ENCODE measurements around the gene CHST2.
"Not testable (repeated sequence)": the region's sequence is repeated elsewhere in the genome, so short reads cannot be mapped to it uniquely, and the experiment has no call there.

The CHST2 gene, protein sequence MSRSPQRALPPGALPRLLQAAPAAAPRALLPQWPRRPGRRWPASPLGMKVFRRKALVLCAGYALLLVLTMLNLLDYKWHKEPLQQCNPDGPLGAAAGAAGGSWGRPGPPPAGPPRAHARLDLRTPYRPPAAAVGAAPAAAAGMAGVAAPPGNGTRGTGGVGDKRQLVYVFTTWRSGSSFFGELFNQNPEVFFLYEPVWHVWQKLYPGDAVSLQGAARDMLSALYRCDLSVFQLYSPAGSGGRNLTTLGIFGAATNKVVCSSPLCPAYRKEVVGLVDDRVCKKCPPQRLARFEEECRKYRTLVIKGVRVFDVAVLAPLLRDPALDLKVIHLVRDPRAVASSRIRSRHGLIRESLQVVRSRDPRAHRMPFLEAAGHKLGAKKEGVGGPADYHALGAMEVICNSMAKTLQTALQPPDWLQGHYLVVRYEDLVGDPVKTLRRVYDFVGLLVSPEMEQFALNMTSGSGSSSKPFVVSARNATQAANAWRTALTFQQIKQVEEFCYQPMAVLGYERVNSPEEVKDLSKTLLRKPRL

DNA sequence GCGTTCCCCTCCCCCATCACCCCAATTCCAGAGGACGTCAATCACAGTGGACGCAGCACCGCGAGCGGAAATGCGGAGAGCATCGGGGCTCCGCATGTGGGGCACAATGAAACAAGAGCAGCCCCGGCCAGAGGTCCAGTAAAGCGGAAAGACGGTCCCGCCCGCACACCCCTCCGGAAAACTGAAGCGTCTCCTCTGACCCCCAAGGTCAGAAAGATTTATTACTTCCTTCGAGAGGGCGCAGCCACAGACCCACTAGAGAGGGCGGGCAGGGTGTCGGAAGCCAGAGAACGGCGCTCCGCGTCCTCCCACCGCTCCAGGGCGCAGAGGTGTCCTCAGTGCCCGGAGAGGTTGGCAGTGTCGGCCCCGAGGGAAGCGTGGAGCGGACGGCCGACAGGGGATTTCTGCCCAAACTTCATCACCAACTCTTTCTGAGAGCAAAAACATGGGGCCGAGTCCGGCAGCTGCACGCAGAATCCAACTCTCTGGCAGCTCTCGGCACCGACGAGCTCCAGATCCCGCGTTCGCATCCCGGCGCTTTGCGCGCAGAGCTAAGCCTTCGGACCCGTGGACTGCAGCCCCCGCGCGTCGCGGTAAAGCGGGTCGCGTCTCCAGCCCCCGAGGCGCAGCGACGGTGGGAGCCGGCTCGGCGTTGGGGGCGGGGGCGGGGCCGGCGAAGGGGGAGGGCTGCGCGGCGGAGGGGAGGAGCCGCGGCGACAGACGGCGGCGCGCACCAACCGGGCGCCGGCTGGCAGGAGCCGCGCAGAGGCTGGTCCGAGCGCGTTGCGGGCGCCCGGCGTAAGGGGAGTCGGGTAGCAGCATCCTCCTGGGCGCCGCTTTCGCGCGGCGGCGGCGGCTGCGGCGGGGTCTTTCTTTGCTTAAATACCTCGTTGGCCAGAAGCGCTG is at the start of gene CHST2:
Gene CHST2 (plus strand): TSS at position 763 of the 906 bp plus-strand sequence. CDS start 1,046 bp downstream, outside the sequence.
- DNase-seq (ENCODE audit: low spot score) = peak; percentile 80

DNA sequence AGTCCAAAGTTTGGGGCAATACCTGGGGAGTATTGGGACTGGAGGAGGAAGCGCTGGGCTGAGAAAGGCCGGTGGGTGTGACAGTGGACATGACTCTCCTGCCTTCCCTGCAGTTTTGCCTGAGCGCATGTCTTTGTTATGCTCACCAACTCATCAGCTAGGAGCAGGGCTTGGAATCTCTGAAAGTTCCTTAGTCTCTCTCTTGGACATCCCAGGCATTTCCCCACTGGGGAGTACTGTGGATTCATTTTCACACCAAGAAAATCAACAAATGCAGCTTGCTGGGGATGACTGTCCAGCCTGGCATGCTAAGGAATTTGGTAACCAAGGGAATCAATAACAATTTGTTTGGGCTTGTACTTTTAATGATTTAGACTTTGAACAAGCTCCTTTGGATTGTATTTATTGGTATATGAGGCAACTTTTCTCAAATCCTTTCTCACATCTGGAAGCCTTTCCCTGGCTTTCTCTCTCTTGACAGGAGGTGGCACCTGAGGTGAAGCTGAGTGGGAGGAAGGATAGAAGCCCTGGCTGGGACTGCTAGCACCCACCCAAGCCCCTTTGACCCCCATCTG is 48.5 kb upstream of the CHST2 start:
- DNase-seq (ENCODE audit: low spot score) = no peak

GRCh38 chr3:143071776-143072175 is 47.8 kb upstream of the CHST2 start:
- no peak for DNase-seq (ENCODE audit: low spot score)

DNA sequence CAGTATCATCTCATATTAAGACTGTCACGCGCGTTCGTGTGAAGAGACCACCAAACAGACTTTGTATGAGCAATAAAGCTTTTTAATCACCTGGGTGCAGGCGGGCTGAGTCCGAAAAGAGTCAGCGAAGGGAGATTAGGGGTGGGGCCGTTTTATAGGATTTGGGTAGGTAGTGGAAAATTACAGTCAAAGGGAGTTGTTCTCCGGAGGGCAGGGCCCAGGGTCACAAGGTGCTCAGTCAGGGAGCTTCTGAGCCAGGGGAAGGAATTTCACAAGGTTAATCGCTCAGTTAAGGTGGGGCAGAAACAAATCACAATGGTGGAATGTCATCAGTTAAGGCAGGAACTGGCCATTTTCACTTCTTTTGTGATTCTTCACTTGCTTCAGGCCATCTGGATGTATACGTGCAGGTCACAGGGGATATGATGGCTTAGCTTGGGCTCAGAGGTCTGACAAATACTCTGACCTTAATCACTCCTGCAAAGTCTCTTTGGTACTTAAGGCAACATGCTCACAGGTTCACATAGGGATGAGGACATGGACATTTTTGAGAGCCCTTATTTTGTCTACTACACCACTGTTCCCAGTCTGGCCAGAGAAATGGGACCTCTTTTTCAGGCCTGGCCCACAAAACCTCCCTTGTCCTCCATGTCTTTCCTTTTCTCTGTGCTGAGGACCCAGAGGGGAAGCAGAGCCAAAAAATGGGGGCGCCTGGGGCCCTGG is 47.1 kb upstream of the CHST2 start:
- DNase-seq (ENCODE audit: low spot score) = not testable (repeated sequence)

- not testable (repeated sequence) for DNase-seq (ENCODE audit: low spot score)
These were observed 46.0 kb upstream of the CHST2 start for GRCh38 chr3:143073541-143073940.

DNA sequence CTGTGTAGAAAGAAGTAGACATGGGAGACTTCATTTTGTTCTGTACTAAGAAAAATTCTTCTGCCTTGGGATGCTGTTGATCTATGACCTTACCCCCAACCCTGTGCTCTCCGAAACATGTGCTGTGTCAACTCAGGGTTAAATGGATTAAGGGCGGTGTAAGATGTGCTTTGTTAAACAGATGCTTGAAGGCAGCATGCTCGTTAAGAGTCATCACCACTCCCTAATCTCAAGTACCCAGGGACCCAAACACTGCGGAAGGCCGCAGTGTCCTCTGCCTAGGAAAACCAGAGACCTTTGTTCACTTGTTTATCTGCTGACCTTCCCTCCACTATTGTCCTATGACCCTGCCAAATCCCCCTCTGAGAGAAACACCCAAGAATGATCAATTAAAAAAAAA is 45.6 kb upstream of the CHST2 start:
- DNase-seq (ENCODE audit: low spot score) = not testable (repeated sequence)

- no peak for DNase-seq (ENCODE audit: low spot score)
These were observed 40.7 kb upstream of the CHST2 start for GRCh38 chr3:143078883-143079282.

DNA sequence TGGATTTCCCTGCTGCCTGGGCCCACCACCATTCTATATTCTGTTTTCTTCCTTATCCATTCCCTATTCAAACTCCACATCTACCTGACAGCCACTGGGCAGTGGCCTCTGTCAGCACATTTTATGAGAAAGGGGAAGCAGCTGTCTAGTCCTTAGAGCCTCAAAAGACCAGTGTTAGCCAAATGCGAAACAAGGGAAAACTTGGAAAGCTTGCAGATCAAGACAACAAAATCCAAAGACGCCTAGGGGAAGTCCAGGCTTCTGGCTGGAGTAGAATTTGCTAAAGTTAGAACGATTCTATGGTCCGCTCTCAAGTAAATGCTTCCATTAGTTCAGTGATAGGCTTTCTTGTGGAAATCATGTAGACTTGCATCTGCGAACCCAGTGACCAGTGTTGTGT is 39.4 kb upstream of the CHST2 start:
- DNase-seq (ENCODE audit: low spot score) = no peak

DNA sequence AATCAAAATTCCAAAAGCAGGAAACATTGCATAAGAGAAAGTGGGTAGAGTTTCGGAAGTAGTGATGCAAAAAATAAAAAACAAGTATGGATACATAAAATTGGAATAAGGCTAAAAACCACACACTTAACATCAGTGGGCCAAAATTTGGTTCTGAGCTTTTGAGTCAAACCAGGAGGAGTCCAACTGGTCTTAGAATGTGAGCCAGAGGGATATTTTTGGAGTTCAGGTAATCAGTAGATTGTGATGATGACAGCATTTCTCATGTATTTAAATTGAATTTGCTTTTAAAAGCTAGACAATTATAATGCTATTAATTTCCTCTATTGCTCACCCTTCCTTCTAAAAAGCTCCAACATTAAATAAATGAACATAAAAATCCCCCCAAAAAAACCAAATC is 38.2 kb upstream of the CHST2 start:
- no peak for DNase-seq (ENCODE audit: low spot score)

DNA sequence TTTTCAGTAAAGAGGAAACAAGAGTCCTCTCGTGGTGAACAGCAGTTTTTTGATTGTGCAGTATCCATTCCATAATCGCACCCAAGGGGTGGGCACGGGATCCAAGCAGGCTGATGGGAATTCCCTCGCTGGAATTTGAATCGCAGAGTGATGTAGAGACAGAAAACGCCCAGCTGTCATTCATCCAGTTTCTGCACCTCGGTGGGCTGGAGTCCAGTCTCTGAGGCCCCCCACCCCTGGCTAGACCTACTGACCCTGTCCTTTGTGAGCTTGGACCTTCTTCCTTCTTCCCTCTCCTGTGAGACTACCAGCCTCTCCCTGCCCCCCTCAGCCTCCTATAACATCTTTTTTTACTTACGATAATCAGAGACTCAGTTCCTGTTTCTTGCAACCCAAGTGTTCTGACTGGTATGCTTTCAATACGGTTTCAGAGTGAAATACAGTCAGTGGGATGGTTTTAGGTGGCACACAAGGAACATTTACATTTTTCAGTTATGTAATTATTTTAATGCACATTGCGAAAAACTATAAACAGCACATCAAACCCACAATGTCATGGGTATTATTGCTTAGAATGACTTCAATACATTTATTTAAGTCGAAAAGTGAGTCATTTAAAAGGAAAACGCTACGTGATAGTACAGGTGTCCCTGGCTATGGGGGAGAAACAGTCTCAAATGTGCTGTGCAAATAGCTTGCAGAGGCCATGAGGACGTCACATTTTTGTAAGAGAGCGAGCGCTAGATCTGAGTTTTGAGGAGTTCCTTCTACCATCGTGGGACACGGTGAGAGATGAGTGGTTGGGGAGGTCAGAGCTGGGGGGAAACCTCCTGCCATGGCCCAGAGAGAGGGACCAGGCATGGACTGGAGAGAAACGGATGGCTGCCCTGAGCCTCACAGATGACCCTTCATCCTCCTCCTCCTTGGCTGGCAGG is 37.5 kb upstream of the CHST2 start:
- peak; percentile 61 for DNase-seq (ENCODE audit: low spot score)

- DNase-seq (ENCODE audit: low spot score) = no peak
These were observed 35.8 kb upstream of the CHST2 start for GRCh38 chr3:143083781-143084180.

DNA sequence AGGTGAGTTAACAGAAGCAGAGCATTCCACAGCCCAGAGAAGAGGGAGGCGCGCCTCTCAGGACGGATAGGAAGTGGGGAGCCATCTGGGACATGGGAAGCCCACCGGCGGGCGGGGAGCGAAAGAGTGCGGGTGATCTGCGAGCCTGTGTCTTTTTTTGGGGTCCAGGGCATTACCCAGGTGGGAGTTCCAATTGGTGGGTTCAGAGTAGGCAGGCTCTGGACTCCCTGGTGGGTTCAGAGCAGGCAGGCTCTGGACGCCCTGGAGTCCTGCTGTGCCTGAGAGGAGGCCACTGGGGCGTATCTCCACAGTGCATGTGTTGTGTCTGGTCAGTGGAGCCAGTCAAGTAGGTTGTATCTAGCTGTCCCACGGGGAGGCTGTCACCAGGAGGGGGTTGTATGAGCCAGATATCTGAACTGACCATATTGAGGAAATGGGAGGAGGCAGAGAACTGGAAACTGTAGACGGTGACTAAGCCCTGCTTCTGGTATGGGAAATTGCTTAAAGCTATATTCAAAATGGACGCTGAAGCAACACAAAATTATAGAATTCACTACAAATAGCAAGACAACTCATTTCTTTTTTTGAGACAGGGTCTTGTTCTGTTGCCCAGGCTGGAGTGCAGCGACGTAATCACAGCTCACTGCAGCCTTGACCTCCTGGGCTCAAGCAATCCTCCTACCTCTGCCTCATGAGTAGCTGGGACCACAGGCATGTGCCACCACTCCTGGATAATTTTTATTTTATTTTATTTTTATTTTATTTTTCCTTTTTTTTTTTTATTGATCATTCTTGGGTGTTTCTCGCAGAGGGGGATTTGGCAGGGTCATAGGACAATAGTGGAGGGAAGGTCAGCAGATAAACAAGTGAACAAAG is 34.5 kb upstream of the CHST2 start:
- no peak for DNase-seq (ENCODE audit: low spot score)

- no peak for DNase-seq (ENCODE audit: low spot score)
These were observed 30.7 kb upstream of the CHST2 start for GRCh38 chr3:143088835-143089234.

DNA sequence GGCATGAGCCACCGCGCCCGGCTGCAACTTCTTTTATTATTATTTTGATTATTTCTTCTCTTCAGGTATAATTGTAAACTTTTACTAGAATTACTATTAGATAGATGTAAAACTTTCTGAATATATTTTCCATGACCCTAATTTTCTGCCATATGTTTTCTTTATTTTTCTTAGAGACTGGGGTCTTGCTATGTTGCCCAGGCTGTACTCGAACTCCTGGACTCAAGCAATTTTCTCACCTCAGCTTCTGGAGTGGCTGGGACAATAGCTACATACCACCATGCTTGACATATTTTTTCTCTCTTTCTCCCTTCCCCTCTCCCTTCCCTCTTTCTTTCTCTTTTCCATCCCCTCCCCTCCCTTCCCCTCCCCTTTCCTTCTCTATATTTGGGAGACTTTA is 29.6 kb upstream of the CHST2 start:
- DNase-seq (ENCODE audit: low spot score) = no peak

GRCh38 chr3:143090486-143090885 is 29.1 kb upstream of the CHST2 start:
- DNase-seq (ENCODE audit: low spot score) = no peak

GRCh38 chr3:143090976-143091837 is 28.4 kb upstream of the CHST2 start:
- no peak for DNase-seq (ENCODE audit: low spot score)

DNA sequence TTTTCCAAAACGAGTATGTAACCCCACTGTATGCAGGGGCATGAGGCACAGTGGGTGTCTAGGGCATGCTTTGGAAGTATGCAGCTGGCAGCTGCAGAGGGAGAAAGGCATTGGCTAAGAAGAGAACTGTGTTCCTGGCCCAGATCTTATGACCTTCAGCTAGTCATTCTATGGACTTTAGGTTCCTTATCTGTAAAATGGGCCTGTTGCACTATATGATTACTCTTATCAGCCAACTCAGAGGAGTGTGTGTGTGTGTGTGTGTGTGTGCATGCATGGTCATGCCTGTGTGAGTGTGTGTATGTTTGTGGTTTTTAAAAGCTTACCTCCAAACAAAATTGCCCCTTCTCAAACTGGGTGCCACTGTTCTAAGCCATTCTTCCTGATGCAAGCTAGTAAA is 27.4 kb upstream of the CHST2 start:
- DNase-seq (ENCODE audit: low spot score) = no peak

DNA sequence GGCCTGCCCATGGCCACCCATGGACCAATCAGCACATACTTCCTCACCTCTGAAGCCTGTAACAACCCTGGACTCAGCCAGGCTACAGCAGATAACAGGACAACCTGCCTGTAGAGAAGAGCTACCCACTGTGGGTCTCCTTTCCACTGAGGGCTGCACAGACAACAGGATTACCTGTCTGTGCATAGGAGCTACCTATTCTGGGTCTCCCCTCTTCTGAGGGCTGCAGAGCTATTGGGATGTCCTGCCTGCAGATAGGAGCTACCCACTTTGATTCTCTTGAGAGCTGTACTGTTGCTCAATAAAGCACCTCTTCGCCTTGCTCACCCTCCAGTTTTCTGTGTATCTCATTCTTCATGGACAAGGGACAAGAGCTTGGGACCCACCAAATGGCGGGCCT is 23.8 kb upstream of the CHST2 start:
- no peak for DNase-seq (ENCODE audit: low spot score)

All from activated CD4-positive, alpha-beta T cell treated with anti-CD3 and anti-CD28 coated beads, Interleukin-2, Interleukin-4, amounts not matched to agents 100 ng/mL and 50 ng/mL, durations not matched to agents 16 hours and 8 hours (primary cell).